A673 (cell line): ENCODE data around the gene EDN3. TPM values are rescaled to one million over a fixed set of nuclear protein-coding genes. Genes with fewer than 3 reads are reported as not detected.

Experiments
- BruUV-seq: library from RNA; stranded (reverse); fragments of 400-500 nt; replicated peaks from 2 replicates; lab custom pipeline; 2021; lab: Mats Ljungman, UMichigan
- CTCF ChIA-PET: fragments of 300-600 bp; sonication (Branson Sonifier 250); formaldehyde crosslinking; loops from one replicate; lab custom pipeline; 2022; ENCODE audit warnings: antibody characterized with exemption; lab: Charles Lee
- POLR2A ChIA-PET: fragments of 300-600 bp; sonication (Branson Sonifier 250); formaldehyde crosslinking; loops from one replicate; lab custom pipeline; 2022; ENCODE audit warnings: antibody characterized with exemption; ENCODE audit not compliant: low non-redundant PET; lab: Charles Lee
- DNase-seq: peaks from one replicate; pipeline ENCODE4 v3.0.0-alpha.2; 2015; ENCODE audit warnings: low spot score
- H3K27ac ChIP-seq: fragments of 200-600 bp; sonication (generic); 2 replicates; pipeline ENCODE4 v1.5.1; 2016; ENCODE audit warnings: mixed run types, low read depth, mild to moderate bottlenecking, mixed read lengths, antibody characterized with exemption, low read length; ENCODE audit not compliant: poor library complexity, severe bottlenecking
- H3K27me3 ChIP-seq: fragments of 200-600 bp; sonication (generic); replicated peaks from 2 replicates; pipeline ENCODE4 v1.6.1; 2017; ENCODE audit warnings: mixed run types, low read depth, mild to moderate bottlenecking, mixed read lengths, antibody characterized with exemption, low read length; ENCODE audit not compliant: insufficient read depth, poor library complexity
- H3K36me3 ChIP-seq: fragments of 200-600 bp; sonication (generic); 2 replicates; pipeline ENCODE4 v1.6.1; 2016; ENCODE audit warnings: mixed run types, mild to moderate bottlenecking, mixed read lengths, antibody characterized with exemption, low read length; ENCODE audit not compliant: insufficient read depth, poor library complexity, severe bottlenecking
- H3K4me1 ChIP-seq: fragments of 200-600 bp; sonication (generic); 2 replicates; pipeline ENCODE4 v1.6.1; 2017; ENCODE audit warnings: mixed run types, mild to moderate bottlenecking, mixed read lengths, antibody characterized with exemption, low read length; ENCODE audit not compliant: insufficient read depth, poor library complexity, severe bottlenecking
- H3K4me3 ChIP-seq: fragments of 200-600 bp; sonication (generic); 2 replicates; pipeline ENCODE4 v1.5.1; 2016; ENCODE audit warnings: low read depth, mixed run types, mild to moderate bottlenecking, mixed read lengths, low read length; ENCODE audit not compliant: poor library complexity, severe bottlenecking
- H3K9me3 ChIP-seq: fragments of 200-600 bp; sonication (generic); 2 replicates; pipeline ENCODE4 v1.6.1; 2016; ENCODE audit warnings: mixed run types, low read depth, mild to moderate bottlenecking, mixed read lengths, antibody characterized with exemption, low read length; ENCODE audit not compliant: poor library complexity, severe bottlenecking
- CTCF ChIP-seq: fragments of 300-800, 200-600 bp; sonication (generic); conservative IDR thresholded peaks from 2 replicates; pipeline ENCODE4 v1.5.1; 2017; ENCODE audit warnings: low read depth, mild to moderate bottlenecking, antibody characterized with exemption, low read length, moderate library complexity, mixed read lengths
- EZH2 ChIP-seq: fragments of 200-600 bp; sonication (generic); IDR thresholded peaks from 2 replicates; pipeline ENCODE4 v1.6.1; 2017; ENCODE audit warnings: borderline replicate concordance, low read depth, mild to moderate bottlenecking, mixed read lengths, antibody characterized with exemption, low read length; ENCODE audit not compliant: poor library complexity, severe bottlenecking
- intact Hi-C: fragments of 100-400 bp; cut with micrococcal nuclease; formaldehyde crosslinking; loops from one replicate; pipeline ENCODE4 v1.10.0; 2022; ENCODE audit not compliant: unreplicated experiment
- total RNA-seq: library from RNA; stranded (reverse); gene quantifications from 2 replicates; pipeline ENCODE4 v1.2.3, GENCODE V29; 2021

The EDN3 gene
- total RNA-seq, 1 experiment from 2014 or later = not detected

GRCh38 chr20:59359906-59360725 lies 59.7 kb downstream of the EDN3 start:
- no peak for DNase-seq
- Histone ChIP-seq H3K36me3 (no peaks in the 10 kb centered on the region), H3K27me3 (peaks cover 4% of the 10 kb centered on the region), H3K4me1 (no peaks in the 10 kb centered on the region), H3K27ac (no peak overlapping the region), H3K9me3 (no peaks in the 10 kb centered on the region), H3K4me3 (no peak overlapping the region)
- intact Hi-C loops = no loop called here
- ChIA-PET POLR2A (no interaction called here), CTCF (interaction anchor here (1.3 kb wide), 1 partner anchor 96 kb away, joined by 4 read pairs; no protein-coding TSS in a partner anchor)
- no TSS peak for BruUV-seq
- TF ChIP-seq CTCF (no peak), EZH2 (no peak)

- no peak overlapping the region for H3K27ac ChIP-seq
- POLR2A ChIA-PET = no interaction called here
- CTCF ChIA-PET = interaction anchor here (1.3 kb wide), 1 partner anchor 95 kb away, joined by 4 read pairs; no protein-coding TSS in a partner anchor
- no peak for DNase-seq
- BruUV-seq = no TSS peak
- no peak overlapping the region for H3K4me3 ChIP-seq
- peaks cover 4% of the 10 kb centered on the region for H3K27me3 ChIP-seq
- intact Hi-C loops = no loop called here
- no peaks in the 10 kb centered on the region for H3K36me3 ChIP-seq
- no peak for TF ChIP-seq EZH2
- no peak for TF ChIP-seq CTCF
- no peaks in the 10 kb centered on the region for H3K9me3 ChIP-seq
- no peaks in the 10 kb centered on the region for H3K4me1 ChIP-seq
Measured at GRCh38 chr20:59360934-59361333, 60.5 kb downstream of the EDN3 start.

GRCh38 chr20:59361411-59361810 lies 61.0 kb downstream of the EDN3 start:
- intact Hi-C loops = no loop called here
- no peak for DNase-seq
- Histone ChIP-seq H3K27me3 (peaks cover 4% of the 10 kb centered on the region), H3K9me3 (no peaks in the 10 kb centered on the region), H3K4me3 (no peak overlapping the region), H3K4me1 (no peaks in the 10 kb centered on the region), H3K27ac (no peak overlapping the region), H3K36me3 (no peaks in the 10 kb centered on the region)
- BruUV-seq = no TSS peak
- POLR2A ChIA-PET = interaction anchor here (0.6 kb wide), 1 partner anchor 470 kb away, joined by 3 read pairs; no protein-coding TSS in a partner anchor
- CTCF ChIA-PET = interaction anchor here (1.3 kb wide), 1 partner anchor 95 kb away, joined by 4 read pairs; no protein-coding TSS in a partner anchor
- TF ChIP-seq EZH2 (no peak), CTCF (no peak)
